ENCODE data around the gene MAGI1.

DNA sequence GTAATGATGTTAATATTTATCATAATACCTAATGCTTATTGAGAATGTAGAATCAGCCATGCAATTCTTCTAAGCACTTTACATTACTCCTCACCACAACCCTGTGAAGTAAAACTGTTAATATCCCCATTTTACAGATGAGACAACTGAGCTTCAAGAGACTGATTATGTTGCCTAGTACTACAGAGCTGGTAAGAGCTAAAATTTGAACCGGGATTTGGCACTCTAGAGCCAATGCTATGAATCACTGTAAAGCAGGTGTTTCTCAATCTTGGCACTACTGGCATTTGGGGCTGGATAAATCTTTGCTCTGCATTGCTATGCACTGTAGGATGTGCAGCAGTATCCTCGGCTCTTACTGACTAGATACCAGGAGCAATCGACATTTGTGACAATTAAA lies 367.7 kb downstream of the MAGI1 start:
- no peak for TF ChIP-seq POLR2A (IDR thresholded peaks at IDR 0.05)
- no peak for TF ChIP-seq CTCF (IDR thresholded peaks at IDR 0.05 in 8 of 11, conservative IDR thresholded peaks at IDR 0.05 in 3 of 11)
- no peak for TF ChIP-seq POLR2AphosphoS5 (IDR thresholded peaks at IDR 0.05)
